Measurements from ENCODE around the gene AK2.

DNA sequence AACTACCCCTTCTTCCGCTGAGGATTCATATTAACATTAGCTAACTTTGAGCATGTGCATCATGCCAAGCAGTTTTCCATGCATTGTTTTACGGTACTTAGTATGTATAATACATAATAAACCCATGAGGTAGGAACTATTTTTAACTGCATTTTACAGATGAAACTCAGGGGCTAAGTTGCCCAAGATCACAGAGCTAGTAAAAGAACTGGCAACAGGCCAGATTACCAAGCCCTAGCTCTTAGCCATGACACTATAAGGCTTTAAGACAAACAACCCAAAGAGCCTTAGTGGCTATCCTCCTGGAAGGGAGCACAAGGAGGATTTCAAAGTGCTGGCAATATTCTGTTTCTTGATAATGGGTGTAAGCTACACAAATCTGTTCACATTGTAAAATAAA lies 6.1 kb downstream of the AK2 start:
- TF ChIP-seq POLR2A (IDR thresholded peaks at IDR 0.05) (no peak), POLR2AphosphoS5 (IDR thresholded peaks at IDR 0.05) (no peak), EP300 (IDR thresholded peaks at IDR 0.05) (no peak)
- TF ChIP-seq, protein P1, sequence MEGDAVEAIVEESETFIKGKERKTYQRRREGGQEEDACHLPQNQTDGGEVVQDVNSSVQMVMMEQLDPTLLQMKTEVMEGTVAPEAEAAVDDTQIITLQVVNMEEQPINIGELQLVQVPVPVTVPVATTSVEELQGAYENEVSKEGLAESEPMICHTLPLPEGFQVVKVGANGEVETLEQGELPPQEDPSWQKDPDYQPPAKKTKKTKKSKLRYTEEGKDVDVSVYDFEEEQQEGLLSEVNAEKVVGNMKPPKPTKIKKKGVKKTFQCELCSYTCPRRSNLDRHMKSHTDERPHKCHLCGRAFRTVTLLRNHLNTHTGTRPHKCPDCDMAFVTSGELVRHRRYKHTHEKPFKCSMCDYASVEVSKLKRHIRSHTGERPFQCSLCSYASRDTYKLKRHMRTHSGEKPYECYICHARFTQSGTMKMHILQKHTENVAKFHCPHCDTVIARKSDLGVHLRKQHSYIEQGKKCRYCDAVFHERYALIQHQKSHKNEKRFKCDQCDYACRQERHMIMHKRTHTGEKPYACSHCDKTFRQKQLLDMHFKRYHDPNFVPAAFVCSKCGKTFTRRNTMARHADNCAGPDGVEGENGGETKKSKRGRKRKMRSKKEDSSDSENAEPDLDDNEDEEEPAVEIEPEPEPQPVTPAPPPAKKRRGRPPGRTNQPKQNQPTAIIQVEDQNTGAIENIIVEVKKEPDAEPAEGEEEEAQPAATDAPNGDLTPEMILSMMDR (IDR thresholded peaks at IDR 0.05), result no peak

Measured in upper lobe of left lung (tissue), 4 donors.